Midbrain (tissue), 1 donor: ENCODE results near the gene GBP4.

Source experiments
- DNase-seq: peaks from one replicate; lab custom pipeline; 2025; lab: John Stamatoyannopoulos, UW

Gene GBP4

GRCh38 chr1:89170170-89171066 is 28.3 kb downstream of the GBP4 start:
- DNase-seq, result no peak

GRCh38 chr1:89169166-89169565 is 29.6 kb downstream of the GBP4 start:
- DNase-seq, result no peak

GRCh38 chr1:89167590-89168230 is 31.0 kb downstream of the GBP4 start:
- no peak for DNase-seq

GRCh38 chr1:89166705-89167104 is 32.0 kb downstream of the GBP4 start:
- DNase-seq, result no peak

- DNase-seq, result no peak
These were observed 32.9 kb downstream of the GBP4 start for GRCh38 chr1:89165811-89166210.

GRCh38 chr1:89151047-89151446 is 47.7 kb downstream of the GBP4 start:
- no peak for DNase-seq

- DNase-seq, result no peak
These were observed 48.8 kb downstream of the GBP4 start for GRCh38 chr1:89149976-89150375.

- peak; percentile 29 for DNase-seq
These were observed 49.5 kb downstream of the GBP4 start for GRCh38 chr1:89149229-89149628.

GRCh38 chr1:89147678-89148658 is 50.8 kb downstream of the GBP4 start:
- no peak for DNase-seq

GRCh38 chr1:89146721-89147120 is 52.0 kb downstream of the GBP4 start:
- DNase-seq, result no peak

GRCh38 chr1:89143484-89143883 is 55.3 kb downstream of the GBP4 start:
- DNase-seq, result no peak

- no peak for DNase-seq
These were observed 56.6 kb downstream of the GBP4 start for GRCh38 chr1:89142160-89142559.

GRCh38 chr1:89133747-89134146 is 65.0 kb downstream of the GBP4 start:
- no peak for DNase-seq
